Spleen (tissue), 11 donors: ENCODE measurements around the gene XIRP1. TPM values are rescaled to one million over a fixed set of nuclear protein-coding genes. Genes with fewer than 3 reads are reported as not detected.

Experiments
- DNase-seq: peaks from one replicate; pipeline ENCODE4 v3.0.0-alpha.2; 2020
- H3K27ac ChIP-seq, 8 donors: fragments of 200-600 bp; sonication (generic) in 7 of 8; 1 replicate in 4 of 8; 2 replicates in 4 of 8; pipeline versions ENCODE4 v1.5.0 to v1.8.0; 2016 to 2021; ENCODE audit warnings: inconsistent platforms in 4 of 8, mild to moderate bottlenecking in 4 of 8, moderate library complexity in 1 of 8
- H3K27me3 ChIP-seq, 7 donors: fragments of 200-600 bp; sonication (generic) in 6 of 7; replicated peaks in 1 of 7; 1 replicate in 4 of 7; 2 replicates in 3 of 7; pipeline versions ENCODE4 v1.5.0 to v1.8.0; 2016 to 2021; ENCODE audit warnings: inconsistent platforms in 3 of 7, mild to moderate bottlenecking in 1 of 7
- H3K36me3 ChIP-seq, 6 donors: fragments of 200-600 bp; sonication (generic) in 5 of 6; 1 replicate in 4 of 6; 2 replicates in 2 of 6; pipeline versions ENCODE4 v1.5.0 to v1.8.0; 2016 to 2021; ENCODE audit warnings: inconsistent platforms in 2 of 6
- H3K4me1 ChIP-seq, 6 donors: fragments of 200-600 bp; sonication (generic) in 5 of 6; 1 replicate in 3 of 6; 2 replicates in 3 of 6; pipeline versions ENCODE4 v1.5.0 to v1.8.0; 2016 to 2021; ENCODE audit warnings: inconsistent platforms in 3 of 6
- H3K4me3 ChIP-seq, 8 donors: fragments of 200-600 bp; sonication (generic) in 7 of 8; 1 replicate in 4 of 8; 2 replicates in 4 of 8; pipeline versions ENCODE4 v1.5.0 to v1.8.0; 2016 to 2021; ENCODE audit warnings: inconsistent platforms in 4 of 8, mild to moderate bottlenecking in 4 of 8, moderate library complexity in 2 of 8
- H3K9me3 ChIP-seq, 8 donors: fragments of 200-600 bp; sonication (generic) in 7 of 8; 1 replicate in 4 of 8; 2 replicates in 4 of 8; pipeline versions ENCODE4 v1.5.0 to v1.8.0; 2016 to 2021; ENCODE audit warnings: inconsistent platforms in 4 of 8
- CTCF ChIP-seq, 11 experiments: fragments of 200-600 bp in 7 of 11; fragments of 450-650 bp in 4 of 11; sonication (generic) in 4 of 11; IDR thresholded peaks in 8 of 11; conservative IDR thresholded peaks in 3 of 11; 1 replicate in 7 of 11; 2 replicates in 4 of 11; pipeline versions ENCODE4 v1.4.0 to v1.8.0; 2016 to 2021; ENCODE audit warnings: antibody characterized with exemption in 11 of 11, inconsistent platforms in 4 of 11, mild to moderate bottlenecking in 1 of 11
- POLR2A ChIP-seq, 3 donors: fragments of 450-650 bp; IDR thresholded peaks; one replicate each; pipeline ENCODE4 v1.5.1; 2017; ENCODE audit warnings: antibody characterized with exemption in 3 of 3, mild to moderate bottlenecking in 1 of 3
- POLR2AphosphoS5 ChIP-seq, 3 donors: sonication (generic); formaldehyde crosslinking; IDR thresholded peaks; one replicate each; pipeline ENCODE4 v1.5.1; 2017; ENCODE audit warnings: antibody characterized with exemption in 3 of 3
- WGBS, 5 donors: extraction: QIAGEN DNeasy Blood & Tissue Kit in 3 of 5; methylation state at CpG; one replicate each; pipeline versions ENCODE4 v1.1.5 to v1.1.7; 2013 to 2018; 5-methylcytosine and 5-hydroxymethylcytosine counted together
- intact Hi-C: fragments of 100-400 bp; cut with DNase I; formaldehyde crosslinking; loops from one replicate; pipeline ENCODE4 v1.15.0; 2023; ENCODE audit warnings: low total_unique reads
- polyA plus RNA-seq, 3 donors: library from polyadenylated mRNA; stranded (reverse); fragments of 200-250 nt; gene quantifications; one replicate each; pipeline ENCODE4 v1.2.1, GENCODE V29; 2013
- total RNA-seq, 7 donors: library from RNA; depleted of rRNA in 3 of 7; stranded (reverse); fragments of >200 nt in 3 of 7; fragmentation: NEBNext Ultra II Directional in 4 of 7; extraction: Animal tissue kit (Norgen Biotek cat#: 25700) in 4 of 7; gene quantifications; one replicate each; pipeline versions ENCODE4 v1.1.0 to v1.2.1, GENCODE V29; 2016 to 2021
- donor health status: healthy with polysubstance abuse.
- donor health status: DM: no; HTN: no; CAD: no; lungs with moderate emphysema.
- donor health status: DM: no; HTN: no; CAD: no.
- donor health status: Bipolar disorder and iron deficiency.
- donor health status: healthy.
- donor health status: DM: no; HTN: no; CAD: no.
- donor health status: DM: yes; HTN: yes; CAD: no.

The XIRP1 gene
- total and polyA plus RNA-seq, 10 donors: 0.06 to 0.70 (median 0.27) TPM; not detected in 3

GRCh38 chr3:39150148-39150802 is 42.1 kb downstream of the XIRP1 start:
- peak in 1 of 11 experiments; percentile 23 for TF ChIP-seq CTCF (IDR thresholded peaks at IDR 0.05 in 8 of 11, conservative IDR thresholded peaks at IDR 0.05 in 3 of 11)
- TF ChIP-seq POLR2AphosphoS5 (IDR thresholded peaks at IDR 0.05): no peak
- no peak for TF ChIP-seq POLR2A (IDR thresholded peaks at IDR 0.05)
- WGBS, 5 donors: 37 to 48% (median 42%) methylated on average over 5 of the region's 5 CpGs
- peaks cover 71 to 91% (median 82%) of the 10 kb centered on the region in 6 donors for H3K4me1 ChIP-seq
- DNase-seq: no peak
- no peaks in the 10 kb centered on the region for H3K9me3 ChIP-seq
- peaks cover 0 to 14% (median 10%) of the 10 kb centered on the region in 6 donors for H3K36me3 ChIP-seq
- peak overlapping the region in 6 of 8 donors; percentile 68 to 95 (median 78) for H3K4me3 ChIP-seq
- peak overlapping the region; percentile 96 to 100 (median 99) for H3K27ac ChIP-seq
- no peaks in the 10 kb centered on the region for H3K27me3 ChIP-seq
- intact Hi-C loops: no loop called here

GRCh38 chr3:39149498-39150147 is 42.8 kb downstream of the XIRP1 start:
- no peak for TF ChIP-seq POLR2A (IDR thresholded peaks at IDR 0.05)
- no peak for TF ChIP-seq POLR2AphosphoS5 (IDR thresholded peaks at IDR 0.05)
- no peak for TF ChIP-seq CTCF (IDR thresholded peaks at IDR 0.05 in 8 of 11, conservative IDR thresholded peaks at IDR 0.05 in 3 of 11)
- intact Hi-C loops: no loop called here
- 81 to 92% (median 85%) methylated on average over 3 of the region's 3 CpGs for WGBS, 5 donors
- H3K27ac ChIP-seq: peak overlapping the region; percentile 15 to 100 (median 98)
- peaks cover 0 to 21% (median 15%) of the 10 kb centered on the region in 6 donors for H3K36me3 ChIP-seq
- no peaks in the 10 kb centered on the region for H3K9me3 ChIP-seq
- no peak for DNase-seq
- H3K27me3 ChIP-seq: no peaks in the 10 kb centered on the region
- peak overlapping the region in 1 of 8 donors; percentile 95 for H3K4me3 ChIP-seq
- H3K4me1 ChIP-seq: peaks cover 71 to 92% (median 87%) of the 10 kb centered on the region in 6 donors

GRCh38 chr3:39149059-39149455 is 43.3 kb downstream of the XIRP1 start:
- Histone ChIP-seq H3K9me3 (no peaks in the 10 kb centered on the region), H3K27ac (peak overlapping the region; percentile 81 to 100 (median 98)), H3K4me3 (peak overlapping the region in 2 of 8 donors; percentile 27 to 60), H3K36me3 (peaks cover 0 to 26% (median 21%) of the 10 kb centered on the region in 6 donors), H3K4me1 (peaks cover 68 to 92% (median 87%) of the 10 kb centered on the region in 6 donors), H3K27me3 (no peaks in the 10 kb centered on the region)
- TF ChIP-seq CTCF (IDR thresholded peaks at IDR 0.05 in 8 of 11, conservative IDR thresholded peaks at IDR 0.05 in 3 of 11) (no peak), POLR2AphosphoS5 (IDR thresholded peaks at IDR 0.05) (no peak), POLR2A (IDR thresholded peaks at IDR 0.05) (no peak)
- 25 to 65% (median 59%) methylated on average over 4 of the region's 4 CpGs for WGBS, 5 donors
- intact Hi-C loops: no loop called here
- no peak for DNase-seq
